GM12878 (cell line): Measurements from ENCODE around the gene ZNF22.

ENCODE experiments used
- CBX5 ChIP-seq: sonication (generic); IDR thresholded peaks from 2 replicates; pipeline ENCODE4 v1.6.1; 2016; ENCODE audit warnings: low read depth, moderate library complexity, mild to moderate bottlenecking, inconsistent platforms
- HCFC1 ChIP-seq: fragments of 150-350 bp; IDR thresholded peaks from 2 replicates; pipeline ENCODE4 v1.6.1; 2014; ENCODE audit warnings: low read length
- POLR2A ChIP-seq: IDR thresholded peaks from 2 replicates; pipeline ENCODE4 v1.6.1; 2011; ENCODE audit warnings: low read depth, mild to moderate bottlenecking, low read length
- TF ChIP-seq, protein P1 (sequence below), 3 experiments: IDR thresholded peaks in 2 of 3; conservative IDR thresholded peaks in 1 of 3; 2 replicates each; pipeline ENCODE4 v1.5.1; 2011; ENCODE audit warnings: low read depth in 3 of 3, low read length in 3 of 3, mild to moderate bottlenecking in 3 of 3, control low read depth in 2 of 3, moderate library complexity in 2 of 3, inconsistent platforms in 1 of 3, mixed read lengths in 1 of 3; ENCODE audit not compliant: control insufficient read depth in 2 of 3, insufficient read depth in 1 of 3; ENCODE audit errors: extremely low read depth in 1 of 3

GRCh38 chr10:44979281-44980191 is 21.2 kb upstream of the ZNF22 start:
- TF ChIP-seq, protein P1, sequence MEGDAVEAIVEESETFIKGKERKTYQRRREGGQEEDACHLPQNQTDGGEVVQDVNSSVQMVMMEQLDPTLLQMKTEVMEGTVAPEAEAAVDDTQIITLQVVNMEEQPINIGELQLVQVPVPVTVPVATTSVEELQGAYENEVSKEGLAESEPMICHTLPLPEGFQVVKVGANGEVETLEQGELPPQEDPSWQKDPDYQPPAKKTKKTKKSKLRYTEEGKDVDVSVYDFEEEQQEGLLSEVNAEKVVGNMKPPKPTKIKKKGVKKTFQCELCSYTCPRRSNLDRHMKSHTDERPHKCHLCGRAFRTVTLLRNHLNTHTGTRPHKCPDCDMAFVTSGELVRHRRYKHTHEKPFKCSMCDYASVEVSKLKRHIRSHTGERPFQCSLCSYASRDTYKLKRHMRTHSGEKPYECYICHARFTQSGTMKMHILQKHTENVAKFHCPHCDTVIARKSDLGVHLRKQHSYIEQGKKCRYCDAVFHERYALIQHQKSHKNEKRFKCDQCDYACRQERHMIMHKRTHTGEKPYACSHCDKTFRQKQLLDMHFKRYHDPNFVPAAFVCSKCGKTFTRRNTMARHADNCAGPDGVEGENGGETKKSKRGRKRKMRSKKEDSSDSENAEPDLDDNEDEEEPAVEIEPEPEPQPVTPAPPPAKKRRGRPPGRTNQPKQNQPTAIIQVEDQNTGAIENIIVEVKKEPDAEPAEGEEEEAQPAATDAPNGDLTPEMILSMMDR (IDR thresholded peaks at IDR 0.05 in 2 of 3, conservative IDR thresholded peaks at IDR 0.05 in 1 of 3; ENCODE audit: control insufficient read depth in 2 of 3, extremely low read depth in 1 of 3, insufficient read depth in 1 of 3, low read depth in 3 of 3, low read length in 3 of 3): no peak
- TF ChIP-seq POLR2A: no peak
- TF ChIP-seq CBX5: no peak
- TF ChIP-seq HCFC1: no peak
